Endometrium (tissue), 2 donors: Measurements from ENCODE around the gene UBA5.
A peak's percentile ranks its signal among the peaks of the same experiment; 100 is the strongest.

Experiments
- FAIRE-seq: peaks from 2 replicates; lab custom pipeline; 2012; peaks lifted over from hg19 to GRCh38; lab: Jason Lieb, UNC
- donor health status: control.
- donor health status: control.

UBA5 gene

GRCh38 chr3:132721479-132722164, 61.5 kb downstream of the UBA5 start:
- no peak for FAIRE-seq

GRCh38 chr3:132722165-132723023, 62.3 kb downstream of the UBA5 start, which contains the start of gene NPHP3:
TSS of gene NPHP3 (minus strand) at chr3:132722409. CDS start at chr3:132722355, 54 bp downstream.
- no peak for FAIRE-seq

GRCh38 chr3:132723024-132723950, 63.2 kb downstream of the UBA5 start:
- peak; percentile 35 for FAIRE-seq

GRCh38 chr3:132726341-132726823, 66.3 kb downstream of the UBA5 start:
- FAIRE-seq: peak; percentile 79
